Kidney (tissue), 14 donors: Measurements from ENCODE around the gene IL17REL. TPM values are rescaled to one million over a fixed set of nuclear protein-coding genes. Genes with fewer than 3 reads are reported as not detected.

Experiments
- DNase-seq, 5 donors: peaks; one replicate each; pipeline ENCODE4 v3.0.0-alpha.2; 2013 to 2020
- FAIRE-seq: peaks from 2 replicates; lab custom pipeline; 2012; peaks lifted over from hg19 to GRCh38; lab: Jason Lieb, UNC
- H3K27ac ChIP-seq, 2 donors: one replicate each; pipeline ENCODE4 v1.7.0; 2013; ENCODE audit warnings: low read depth in 2 of 2, low read length in 2 of 2, inconsistent platforms in 1 of 2
- H3K27me3 ChIP-seq: one replicate; pipeline ENCODE4 v1.7.1; 2013; ENCODE audit warnings: low read length, inconsistent platforms; ENCODE audit not compliant: control insufficient read depth, insufficient read depth
- H3K36me3 ChIP-seq, 3 donors: one replicate each; pipeline versions ENCODE4 v1.7.0 to v1.7.1; 2013; ENCODE audit warnings: low read length in 3 of 3, control low read depth in 1 of 3, inconsistent platforms in 1 of 3; ENCODE audit not compliant: insufficient read depth in 3 of 3, control insufficient read depth in 2 of 3
- H3K4me1 ChIP-seq, 3 donors: one replicate each; pipeline versions ENCODE4 v1.7.0 to v1.7.1; 2013; ENCODE audit warnings: low read length in 3 of 3, inconsistent platforms in 1 of 3, low read depth in 1 of 3; ENCODE audit not compliant: control insufficient read depth in 2 of 3, insufficient read depth in 2 of 3
- H3K4me3 ChIP-seq, 3 donors: one replicate each; pipeline versions ENCODE4 v1.7.0 to v1.8.1; 2013; ENCODE audit warnings: low read length in 3 of 3, control low read depth in 1 of 3, inconsistent platforms in 1 of 3
- H3K9ac ChIP-seq, 3 donors: one replicate each; pipeline versions ENCODE4 v1.7.0 to v1.7.1; 2013; ENCODE audit warnings: low read length in 3 of 3, control low read depth in 1 of 3, inconsistent platforms in 1 of 3
- H3K9me3 ChIP-seq, 3 donors: one replicate each; pipeline versions ENCODE4 v1.7.0 to v1.7.1; 2013; ENCODE audit warnings: low read length in 3 of 3, control low read depth in 1 of 3, inconsistent platforms in 1 of 3; ENCODE audit not compliant: control insufficient read depth in 2 of 3, insufficient read depth in 1 of 3
- intact Hi-C: fragments of 100-400 bp; cut with DNase I; formaldehyde crosslinking; loops from one replicate; pipeline ENCODE4 v1.11.1; 2022
- polyA plus RNA-seq: library from polyadenylated mRNA; stranded (reverse); fragments of 350-450 nt; fragmentation: Illumina TruSeq; extraction: RNeasy Lipid Tissue Mini Kit (QIAGEN cat#74804); gene quantifications from one replicate; pipeline ENCODE4 v1.2.3, GENCODE V29; 2014; ENCODE audit warnings: low read depth, low replicate concordance; ENCODE audit not compliant: insufficient read depth
- total RNA-seq: library from RNA; stranded (reverse); fragmentation: NEBNext Ultra II Directional; extraction: Animal tissue kit (Norgen Biotek cat#: 25700); gene quantifications from one replicate; pipeline ENCODE4 v1.2.1, GENCODE V29; 2021
- TF ChIP-seq, protein P1 (sequence below): IDR thresholded peaks from 3 replicates; pipeline ENCODE4 v1.5.1; 2012; ENCODE audit warnings: mild to moderate bottlenecking, moderate library complexity, borderline replicate concordance; ENCODE audit not compliant: insufficient read depth; ENCODE audit errors: extremely low read depth
- donor health status: control.
- donor health status: control.
- donor health status: control.
- donor health status: control.
- donor health status: control.
- donor health status: DM: yes; HTN: yes; CAD: no.
- donor health status: Normal renal cell carcinoma (clear cell type).

The IL17REL gene
- total and polyA plus RNA-seq, 2 donors from 2014 or later = 0.16 TPM; not detected in 1

DNA sequence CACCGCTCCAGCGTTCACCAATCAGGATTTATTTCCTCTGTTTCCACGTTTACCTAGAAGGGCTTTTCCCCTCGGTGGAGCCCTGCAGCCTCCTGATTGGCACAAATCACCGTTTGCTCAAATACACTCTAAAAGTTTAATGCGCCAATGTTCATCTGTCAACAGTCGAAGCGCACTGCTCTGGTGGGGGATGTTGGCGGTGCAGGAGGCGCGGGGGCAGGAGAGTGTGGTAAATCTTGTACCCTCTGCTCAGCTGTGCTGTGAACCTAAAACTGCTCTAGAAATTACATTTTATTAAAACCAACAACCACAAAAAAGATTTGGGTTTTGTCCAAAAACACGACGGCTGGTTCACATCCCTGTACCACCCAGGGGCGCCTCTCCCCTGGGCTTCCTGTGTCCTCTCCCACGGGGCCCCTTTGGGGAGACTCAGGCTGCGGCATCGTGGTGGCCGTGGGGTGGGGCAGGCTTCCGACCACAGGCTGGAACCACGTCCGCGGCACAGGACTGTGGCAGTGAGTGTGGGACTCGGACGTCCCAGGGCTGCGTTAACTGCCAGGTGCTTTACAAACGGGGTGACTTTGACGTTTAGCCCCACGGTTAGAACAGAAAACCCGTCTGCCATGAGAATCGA is 32.0 kb upstream of the IL17REL start:
- Histone ChIP-seq H3K27me3 (no peaks in the 10 kb centered on the region), H3K9me3 (no peaks in the 10 kb centered on the region), H3K4me3 (no peak overlapping the region), H3K4me1 (no peaks in the 10 kb centered on the region), H3K36me3 (no peaks in the 10 kb centered on the region), H3K9ac (no peak overlapping the region), H3K27ac (no peak overlapping the region)
- DNase-seq (peak in 1 of 5 donors; percentile 28), FAIRE-seq (no peak)
- TF ChIP-seq, protein P1, sequence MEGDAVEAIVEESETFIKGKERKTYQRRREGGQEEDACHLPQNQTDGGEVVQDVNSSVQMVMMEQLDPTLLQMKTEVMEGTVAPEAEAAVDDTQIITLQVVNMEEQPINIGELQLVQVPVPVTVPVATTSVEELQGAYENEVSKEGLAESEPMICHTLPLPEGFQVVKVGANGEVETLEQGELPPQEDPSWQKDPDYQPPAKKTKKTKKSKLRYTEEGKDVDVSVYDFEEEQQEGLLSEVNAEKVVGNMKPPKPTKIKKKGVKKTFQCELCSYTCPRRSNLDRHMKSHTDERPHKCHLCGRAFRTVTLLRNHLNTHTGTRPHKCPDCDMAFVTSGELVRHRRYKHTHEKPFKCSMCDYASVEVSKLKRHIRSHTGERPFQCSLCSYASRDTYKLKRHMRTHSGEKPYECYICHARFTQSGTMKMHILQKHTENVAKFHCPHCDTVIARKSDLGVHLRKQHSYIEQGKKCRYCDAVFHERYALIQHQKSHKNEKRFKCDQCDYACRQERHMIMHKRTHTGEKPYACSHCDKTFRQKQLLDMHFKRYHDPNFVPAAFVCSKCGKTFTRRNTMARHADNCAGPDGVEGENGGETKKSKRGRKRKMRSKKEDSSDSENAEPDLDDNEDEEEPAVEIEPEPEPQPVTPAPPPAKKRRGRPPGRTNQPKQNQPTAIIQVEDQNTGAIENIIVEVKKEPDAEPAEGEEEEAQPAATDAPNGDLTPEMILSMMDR = no peak
- intact Hi-C loops = no loop called here

DNA sequence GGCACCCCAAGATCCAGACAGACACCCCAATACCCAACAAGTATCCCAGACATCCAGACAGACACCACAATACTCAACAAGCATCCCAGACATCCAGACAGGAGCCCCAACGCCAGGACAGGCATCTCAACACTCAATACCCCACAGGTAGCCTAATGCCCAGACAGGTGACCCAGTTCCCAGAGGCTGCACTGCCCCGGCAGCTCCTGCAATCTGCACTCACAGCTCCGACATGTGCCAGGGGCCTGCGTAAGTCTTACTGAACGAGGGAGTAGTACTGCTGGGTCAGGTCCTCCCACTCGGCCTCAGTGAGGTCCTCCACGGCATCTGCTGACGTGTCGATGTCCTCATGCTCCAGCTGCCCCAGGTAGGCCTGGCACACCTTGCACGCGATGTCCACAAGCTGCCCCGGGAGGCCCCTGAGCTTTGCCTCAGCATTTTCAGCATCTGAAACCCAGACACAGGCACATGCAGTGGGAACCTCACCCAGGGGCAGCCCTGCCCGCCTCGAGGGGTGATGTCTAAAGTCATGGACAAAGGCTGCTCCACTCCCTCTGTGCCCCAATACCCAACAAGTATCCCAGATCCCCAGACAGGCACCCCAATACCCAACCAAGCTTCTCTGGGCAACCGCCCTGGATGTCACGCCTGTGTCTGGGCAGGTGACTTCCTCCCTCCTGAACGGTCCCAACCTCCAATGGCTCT is 28.9 kb upstream of the IL17REL start:
- TF ChIP-seq, protein P1 = no peak
- Histone ChIP-seq H3K4me3 (no peak overlapping the region), H3K27me3 (no peaks in the 10 kb centered on the region), H3K4me1 (no peaks in the 10 kb centered on the region), H3K27ac (no peak overlapping the region), H3K9me3 (peaks cover 0 to 4% (median 0%) of the 10 kb centered on the region in 3 donors), H3K36me3 (no peaks in the 10 kb centered on the region), H3K9ac (no peak overlapping the region)
- intact Hi-C loops = no loop called here
- FAIRE-seq (no peak), DNase-seq (peak in 2 of 5 donors; percentile 22 to 47)

DNA sequence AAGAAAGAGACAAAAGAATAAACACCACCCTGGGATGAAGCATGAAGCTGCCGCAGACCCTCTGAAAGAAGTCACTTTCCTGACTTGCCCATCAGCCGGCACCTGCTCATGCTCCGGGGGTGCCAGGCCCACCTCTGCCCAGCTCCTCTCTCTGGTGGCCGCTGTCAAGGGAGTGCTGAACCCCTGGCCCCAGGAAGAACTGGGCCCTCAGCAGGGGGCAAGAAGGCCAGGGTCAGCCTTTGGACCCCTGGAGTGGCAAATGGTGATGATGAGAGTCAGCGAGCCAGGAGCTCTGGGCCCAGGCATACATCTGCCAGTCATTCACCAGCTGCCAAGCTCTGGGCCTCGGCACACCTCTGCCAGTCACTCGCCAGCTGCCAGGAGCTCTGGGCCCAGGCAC is 28.2 kb upstream of the IL17REL start:
- no peaks in the 10 kb centered on the region for H3K27me3 ChIP-seq
- FAIRE-seq (no peak), DNase-seq (peak in 1 of 5 donors; percentile 36)
- H3K4me1 ChIP-seq = no peaks in the 10 kb centered on the region
- TF ChIP-seq, protein P1 = no peak
- H3K9me3 ChIP-seq = peaks cover 0 to 4% (median 0%) of the 10 kb centered on the region in 3 donors
- no peak overlapping the region for H3K9ac ChIP-seq
- H3K4me3 ChIP-seq = no peak overlapping the region
- H3K27ac ChIP-seq = no peak overlapping the region
- intact Hi-C loops = no loop called here
- no peaks in the 10 kb centered on the region for H3K36me3 ChIP-seq
